Heart right ventricle (tissue), 16 donors: Measurements from ENCODE around the gene AADAT. TPM values are rescaled to one million over a fixed set of nuclear protein-coding genes. Genes with fewer than 3 reads are reported as not detected.

Experiments
- ATAC-seq, 8 donors: fragments of 200-7000 bp; cut with Tn5 transposase; one replicate each; pipeline ENCODE4 v1.9.1; 2020; ENCODE audit warnings: mild to moderate bottlenecking in 8 of 8, moderate library complexity in 8 of 8, moderate number of reproducible peaks in 1 of 8
- DNase-seq, 2 donors: peaks; one replicate each; pipeline ENCODE4 v3.0.0-alpha.2; 2020
- H3K27ac ChIP-seq, 10 donors: fragments of 200-600 bp; sonication (generic) in 2 of 10; one replicate each; pipeline versions ENCODE4 v1.5.0 to v1.8.0; 2020 to 2022; ENCODE audit warnings: mild to moderate bottlenecking in 3 of 10
- H3K27me3 ChIP-seq, 7 donors: fragments of 200-600 bp; one replicate each; pipeline ENCODE4 v1.8.0; 2021 to 2022; ENCODE audit warnings: mild to moderate bottlenecking in 2 of 7
- H3K36me3 ChIP-seq, 9 donors: fragments of 200-600 bp; sonication (generic) in 1 of 9; one replicate each; pipeline versions ENCODE4 v1.5.0 to v1.8.0; 2020 to 2022; ENCODE audit warnings: mild to moderate bottlenecking in 2 of 9
- H3K4me1 ChIP-seq, 9 donors: fragments of 200-600 bp; sonication (generic) in 1 of 9; one replicate each; pipeline versions ENCODE4 v1.5.0 to v1.8.0; 2020 to 2022; ENCODE audit warnings: mild to moderate bottlenecking in 4 of 9
- H3K4me3 ChIP-seq, 10 donors: fragments of 200-600 bp; sonication (generic) in 2 of 10; one replicate each; pipeline versions ENCODE4 v1.5.0 to v1.8.0; 2020 to 2022; ENCODE audit warnings: mild to moderate bottlenecking in 7 of 10, moderate library complexity in 2 of 10
- H3K9me3 ChIP-seq, 11 donors: fragments of 200-600 bp in 10 of 11; sonication (generic) in 2 of 11; one replicate each; pipeline versions ENCODE4 v1.5.0 to v1.8.0; 2013 to 2022; ENCODE audit warnings: mild to moderate bottlenecking in 2 of 11, control low read depth in 1 of 11, moderate library complexity in 1 of 11
- CTCF ChIP-seq, 9 donors: fragments of 200-600 bp; sonication (generic) in 2 of 9; IDR thresholded peaks; one replicate each; pipeline versions ENCODE4 v1.5.0 to v1.8.0; 2021 to 2022; ENCODE audit warnings: antibody characterized with exemption in 9 of 9, mild to moderate bottlenecking in 5 of 9, moderate library complexity in 1 of 9
- WGBS, 2 donors: extraction: QIAGEN DNeasy Blood & Tissue Kit; methylation state at CpG; one replicate each; pipeline ENCODE4 v1.1.7; 2013; ENCODE audit warnings: inconsistent platforms in 1 of 2; 5-methylcytosine and 5-hydroxymethylcytosine counted together
- intact Hi-C, 10 donors: fragments of 100-400 bp; cut with DNase I; formaldehyde crosslinking; loops; one replicate each; pipeline versions ENCODE4 v1.11.1 to v1.14.2; 2022
- polyA plus RNA-seq, 2 donors: library from polyadenylated mRNA; stranded (reverse); fragments of 200-250 nt; gene quantifications; one replicate each; pipeline ENCODE4 v1.2.3, GENCODE V29; 2013
- total RNA-seq, 10 donors: library from RNA; stranded (reverse); fragmentation: NEBNext Ultra II Directional in 3 of 10; extraction: Animal tissue kit (Norgen Biotek cat#: 25700) in 3 of 10; gene quantifications; one replicate each; pipeline versions ENCODE4 v1.2.1 to v1.2.4, GENCODE V29; 2021 to 2023
- donor health status: Arrhythmogenic right ventricular cardiomyopathy.
- donor health status: ischemic (EF 13 %, LVEDD 7.1; RV severe dilation, severe dysfunction).
- donor health status: healthy with polysubstance abuse.
- donor health status: DM: no; HTN: yes; CAD: no.
- donor health status: DM: no; HTN: no; CAD: no.
- donor health status: ischemic (EF 25% LVEDD 6.9; RV normal size, moderate dysfunction).
- donor health status: ischemic (EF 25% LVEDD 5.7; RV mildly dilated, moderate dysfunction).
- donor health status: healthy.
- donor health status: DM: yes; HTN: yes; CAD: no.
- donor health status: Ischemic cardiomyopathy.
- donor health status: ischemic (EF 35%, LVEDD 5.7; RV mildly dilated, moderate dysfunction).
- donor health status: nonischemic (EF 11% LVEDD 7.7; RV severe dilation, severe dysfunction).
- donor health status: DM: yes; HTN: yes; CAD: no.
- donor health status: PGD.
- donor health status: ischemic (EF 29% LVEDD 5.4; RV normal size, mild dysfunction).
- donor health status: nonischemic (EF 23%, LVEDD 6.1; RV moderate dilation, normal function).

The AADAT gene
- total and polyA plus RNA-seq, 12 donors, result 0.82 to 3.5 (median 1.7) TPM

DNA sequence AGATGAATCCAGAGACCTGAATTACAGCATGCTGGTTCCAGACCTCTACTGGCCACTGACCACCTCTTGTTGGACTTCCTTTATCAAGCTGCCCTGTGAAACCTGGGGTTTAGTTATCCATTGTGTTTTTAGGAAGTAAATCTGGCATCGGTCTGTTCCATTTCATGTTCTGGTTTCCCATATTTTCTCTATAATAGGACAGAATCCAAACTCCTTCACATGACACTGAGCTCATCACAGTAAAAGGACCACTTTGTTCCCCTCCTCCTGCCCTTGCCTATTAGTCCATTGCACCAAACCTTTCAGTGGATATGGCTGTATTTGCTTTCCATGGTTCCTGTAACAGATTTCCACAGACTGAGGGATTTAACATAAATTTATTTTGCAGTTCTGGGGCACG is 67.5 kb downstream of the AADAT start:
- intact Hi-C loops, result loop anchor here in 1 of 10 donors (10.0 kb wide), 1 partner anchor 407 kb away; the partner anchor contains the start of gene NEK1

DNA sequence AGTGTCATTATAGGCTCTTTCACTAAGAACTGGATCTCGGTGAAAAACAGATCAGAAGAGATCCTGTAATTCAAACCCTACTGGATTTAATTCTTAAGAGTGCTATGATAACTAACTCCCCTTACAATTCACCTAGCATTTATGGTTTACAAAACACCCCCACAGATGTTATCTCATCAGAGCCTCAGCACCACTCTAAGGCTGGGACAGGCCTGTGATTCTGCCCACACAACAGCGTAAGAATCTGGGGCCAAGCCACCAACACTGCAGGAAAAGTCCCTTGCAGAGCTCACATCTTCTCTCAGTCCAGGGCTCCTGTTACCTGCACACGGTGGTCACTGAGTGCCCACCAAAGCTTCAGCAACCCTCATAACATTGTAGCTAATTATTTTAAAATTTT is 72.5 kb downstream of the AADAT start:
- Histone ChIP-seq H3K9me3 (no peaks in the 10 kb centered on the region), H3K4me3 (no peak overlapping the region), H3K4me1 (peaks cover 0 to 8% (median 0%) of the 10 kb centered on the region in 9 donors), H3K36me3 (no peaks in the 10 kb centered on the region), H3K27me3 (no peaks in the 10 kb centered on the region), H3K27ac (no peak overlapping the region)
- DNase-seq (no peak), ATAC-seq (no peak)
- no peak for TF ChIP-seq CTCF (IDR thresholded peaks at IDR 0.05)
- 84% methylated on average over 3 of the region's 3 CpGs for WGBS, 2 donors
- intact Hi-C loops, result no loop called here

More for the DNA sequence above, 67.5 kb downstream of the AADAT start:
- no peak for ATAC-seq
- Histone ChIP-seq H3K9me3 (no peaks in the 10 kb centered on the region), H3K4me3 (no peak overlapping the region), H3K4me1 (peaks cover 0 to 14% (median 7%) of the 10 kb centered on the region in 9 donors), H3K27me3 (peaks cover 0 to 25% (median 0%) of the 10 kb centered on the region in 7 donors), H3K36me3 (no peaks in the 10 kb centered on the region), H3K27ac (no peak overlapping the region)
- no peak for TF ChIP-seq CTCF (IDR thresholded peaks at IDR 0.05)
- 72 to 80% methylated on average over 2 of the region's 2 CpGs for WGBS, 2 donors
- no peak for DNase-seq

- no peak for TF ChIP-seq CTCF (IDR thresholded peaks at IDR 0.05)
- intact Hi-C loops, result no loop called here
- Histone ChIP-seq H3K4me1 (peaks cover 0 to 12% (median 0%) of the 10 kb centered on the region in 9 donors), H3K9me3 (no peaks in the 10 kb centered on the region), H3K36me3 (no peaks in the 10 kb centered on the region), H3K4me3 (no peak overlapping the region), H3K27me3 (no peaks in the 10 kb centered on the region), H3K27ac (no peak overlapping the region)
- peak in 1 of 2 donors; percentile 27 for DNase-seq
- no peak for ATAC-seq
- 78 to 87% methylated on average over 4 of the region's 4 CpGs for WGBS, 2 donors
These were observed 74.5 kb downstream of the AADAT start for GRCh38 chr4:170015285-170015684.

GRCh38 chr4:170014359-170015011 is 75.3 kb downstream of the AADAT start:
- H3K4me3 ChIP-seq, result no peak overlapping the region
- peaks cover 0 to 12% (median 0%) of the 10 kb centered on the region in 9 donors for H3K4me1 ChIP-seq
- no peak for ATAC-seq
- no peak for TF ChIP-seq CTCF (IDR thresholded peaks at IDR 0.05)
- no peak for DNase-seq
- H3K27me3 ChIP-seq, result no peaks in the 10 kb centered on the region
- intact Hi-C loops, result no loop called here
- no peaks in the 10 kb centered on the region for H3K9me3 ChIP-seq
- H3K27ac ChIP-seq, result no peak overlapping the region
- H3K36me3 ChIP-seq, result no peaks in the 10 kb centered on the region
- 81 to 82% methylated on average over 6 of the region's 6 CpGs for WGBS, 2 donors
